ENCODE data around the gene SPON2. TPM values are rescaled to one million over a fixed set of nuclear protein-coding genes. Genes with fewer than 3 reads are reported as not detected.
A peak's percentile ranks its signal among the peaks of the same experiment; 100 is the strongest.

The SPON2 gene
- total and polyA plus RNA-seq, 2 of the 4 experiments (the other 2 are of a cell fraction): 21.1 to 177 TPM

DNA sequence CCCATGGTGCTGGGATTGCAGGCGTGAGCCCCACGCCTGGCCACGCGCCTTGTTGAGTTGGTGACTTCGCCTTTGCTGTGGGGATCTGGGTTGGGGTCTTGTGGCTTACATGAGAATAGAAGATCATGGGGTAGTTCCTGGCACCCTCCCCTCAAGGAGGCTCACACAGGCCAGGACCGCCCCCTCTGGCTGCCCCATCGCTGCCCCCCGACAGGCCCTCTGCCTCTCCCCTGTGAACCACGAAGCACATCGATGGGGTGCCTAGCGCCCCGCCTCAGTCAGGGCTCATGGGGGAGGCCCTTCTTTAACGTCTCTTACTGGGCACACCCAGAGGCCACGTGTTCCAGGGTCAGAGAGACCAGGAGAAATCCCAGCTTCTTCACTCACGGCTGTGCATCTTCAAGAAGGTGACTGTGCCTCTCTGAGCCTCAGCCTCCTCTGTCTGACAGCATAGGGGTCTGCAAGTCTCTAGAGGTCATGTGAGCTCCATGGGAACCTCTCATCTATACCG, 23.6 kb upstream of the SPON2 start:
- Histone ChIP-seq H2AK9ac (replicated peaks; ENCODE audit: low read depth, low read length, poor library complexity) (peak overlapping the region; percentile 31), H3K4me1 (ENCODE audit: control insufficient read depth, insufficient read depth, low read length) (peaks cover 51% of the 10 kb centered on the region), H4K8ac (ENCODE audit: low read depth in 2 of 2, low read length in 2 of 2) (peak overlapping the region in 1 of 2 experiments; percentile 62; a peak in 1 of 4 replicates), H4K5ac (ENCODE audit: low read depth, low read length) (no peak overlapping the region; the same call in 1 of the 2 replicates), H3K36me3 (ENCODE audit: control insufficient read depth, insufficient read depth, low read length) (no peaks in the 10 kb centered on the region; the same call in 1 of the 2 replicates), H3K18ac (ENCODE audit: low read depth, low read length) (no peak overlapping the region; the same call in 1 of the 2 replicates), H2BK120ac (ENCODE audit: low read depth, low read length) (peak overlapping the region; percentile 84), H2BK20ac (ENCODE audit: low read depth, low read length) (peak overlapping the region; percentile 68), H2AFZ (replicated peaks; ENCODE audit: low read length, poor library complexity) (no peak overlapping the region), H3K4ac (ENCODE audit: low read depth, low read length) (peak overlapping the region; percentile 92), H4K20me1 (ENCODE audit: insufficient read depth, low read length) (no peaks in the 10 kb centered on the region), H3K9me3 (ENCODE audit: control insufficient read depth, insufficient read depth, low read length) (no peaks in the 10 kb centered on the region), H3K9ac (ENCODE audit: low read depth, low read length) (no peak overlapping the region), H4K91ac (ENCODE audit: insufficient read depth, low read depth, low read length) (peak overlapping the region; percentile 88), H3K23ac (ENCODE audit: low read depth, low read length) (0 out of 2 replicates have a peak overlapping the region, but pooled peaks have one; percentile 29), H3K9me1 (ENCODE audit: insufficient read depth, low read length) (peaks cover 39% of the 10 kb centered on the region), H3K27ac (ENCODE audit: insufficient read depth, low read length) (no peak overlapping the region), H3K4me3 (ENCODE audit: insufficient read depth, low read depth, low read length) (no peak overlapping the region), H2BK15ac (ENCODE audit: low read depth, low read length) (peak overlapping the region; percentile 83; the same call in 2 of the 3 replicates), H3K79me1 (ENCODE audit: low read depth in 1 of 2, low read length in 2 of 2) (peaks cover 5 to 54% of the 10 kb centered on the region in 2 experiments; a peak in 2 of 4 replicates), H3K27me3 (ENCODE audit: control insufficient read depth, insufficient read depth, low read length) (no peaks in the 10 kb centered on the region), H3K56ac (ENCODE audit: extremely low read depth, insufficient read depth, low read length) (no peak overlapping the region), H3K4me2 (ENCODE audit: low read depth, low read length) (no peak overlapping the region), H2AK5ac (ENCODE audit: low read depth, low read length) (peak overlapping the region; percentile 99), H2BK5ac (ENCODE audit: low read depth, low read length, poor library complexity, severe bottlenecking) (peak overlapping the region; percentile 7), H3K14ac (replicated peaks; ENCODE audit: low read depth, low read length) (0 out of 2 replicates have a peak overlapping the region, but pooled peaks have one; percentile 8)
- BruUV-seq (replicated peaks): no TSS peak
- ChIA-PET POLR2A (ENCODE audit: unreplicated experiment) (interaction anchor here (0.8 kb wide), 1 partner anchor 12 kb away, joined by 3 read pairs; no protein-coding TSS in a partner anchor), CTCF (no interaction called here)
- 98% methylated on average over 11 of the region's 16 CpGs; no CpG with 5 or more reads in 1 of the 2 experiments for WGBS, 2 experiments (ENCODE audit: extremely low coverage in 2 of 2, insufficient read length in 1 of 2)
- DNase-seq (no peak), ATAC-seq (ENCODE audit: low read depth) (no peak)
- TF ChIP-seq RFX5 (IDR thresholded peaks at IDR 0.05; ENCODE audit: low read depth, low read length) (no peak), CEBPB (IDR thresholded peaks at IDR 0.05; ENCODE audit: low read depth, low read length) (no peak), CHD1 (IDR thresholded peaks at IDR 0.05; ENCODE audit: low read depth, low read length) (no peak), MAZ (IDR thresholded peaks at IDR 0.05; ENCODE audit: borderline replicate concordance, low read depth, low read length) (no peak), BHLHE40 (IDR thresholded peaks at IDR 0.05; ENCODE audit: low read depth, low read length) (no peak), MAFK (IDR thresholded peaks at IDR 0.05; ENCODE audit: low read depth, low read length) (no peak), RAD21 (IDR thresholded peaks at IDR 0.05; ENCODE audit: low read length) (no peak), POLR2A (IDR thresholded peaks at IDR 0.05; ENCODE audit: low read depth, low read length) (no peak), NFE2L2 (IDR thresholded peaks at IDR 0.05; ENCODE audit: low read depth, low read length) (no peak), FOS (IDR thresholded peaks at IDR 0.05; ENCODE audit: low read depth, low read length) (no peak), RCOR1 (IDR thresholded peaks at IDR 0.05; ENCODE audit: insufficient replicate concordance, low read length) (no peak), SMC3 (IDR thresholded peaks at IDR 0.05; ENCODE audit: low read depth, low read length) (no peak), MXI1 (IDR thresholded peaks at IDR 0.05; ENCODE audit: borderline replicate concordance, low read depth, low read length) (no peak)
- TF ChIP-seq, protein P1, sequence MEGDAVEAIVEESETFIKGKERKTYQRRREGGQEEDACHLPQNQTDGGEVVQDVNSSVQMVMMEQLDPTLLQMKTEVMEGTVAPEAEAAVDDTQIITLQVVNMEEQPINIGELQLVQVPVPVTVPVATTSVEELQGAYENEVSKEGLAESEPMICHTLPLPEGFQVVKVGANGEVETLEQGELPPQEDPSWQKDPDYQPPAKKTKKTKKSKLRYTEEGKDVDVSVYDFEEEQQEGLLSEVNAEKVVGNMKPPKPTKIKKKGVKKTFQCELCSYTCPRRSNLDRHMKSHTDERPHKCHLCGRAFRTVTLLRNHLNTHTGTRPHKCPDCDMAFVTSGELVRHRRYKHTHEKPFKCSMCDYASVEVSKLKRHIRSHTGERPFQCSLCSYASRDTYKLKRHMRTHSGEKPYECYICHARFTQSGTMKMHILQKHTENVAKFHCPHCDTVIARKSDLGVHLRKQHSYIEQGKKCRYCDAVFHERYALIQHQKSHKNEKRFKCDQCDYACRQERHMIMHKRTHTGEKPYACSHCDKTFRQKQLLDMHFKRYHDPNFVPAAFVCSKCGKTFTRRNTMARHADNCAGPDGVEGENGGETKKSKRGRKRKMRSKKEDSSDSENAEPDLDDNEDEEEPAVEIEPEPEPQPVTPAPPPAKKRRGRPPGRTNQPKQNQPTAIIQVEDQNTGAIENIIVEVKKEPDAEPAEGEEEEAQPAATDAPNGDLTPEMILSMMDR (conservative IDR thresholded peaks at IDR 0.05; ENCODE audit: low read depth, low read length): no peak
- TF ChIP-seq, protein P2, sequence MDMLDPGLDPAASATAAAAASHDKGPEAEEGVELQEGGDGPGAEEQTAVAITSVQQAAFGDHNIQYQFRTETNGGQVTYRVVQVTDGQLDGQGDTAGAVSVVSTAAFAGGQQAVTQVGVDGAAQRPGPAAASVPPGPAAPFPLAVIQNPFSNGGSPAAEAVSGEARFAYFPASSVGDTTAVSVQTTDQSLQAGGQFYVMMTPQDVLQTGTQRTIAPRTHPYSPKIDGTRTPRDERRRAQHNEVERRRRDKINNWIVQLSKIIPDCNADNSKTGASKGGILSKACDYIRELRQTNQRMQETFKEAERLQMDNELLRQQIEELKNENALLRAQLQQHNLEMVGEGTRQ (IDR thresholded peaks at IDR 0.05; ENCODE audit: low read depth, low read length): no peak
- TF ChIP-seq, protein P3, sequence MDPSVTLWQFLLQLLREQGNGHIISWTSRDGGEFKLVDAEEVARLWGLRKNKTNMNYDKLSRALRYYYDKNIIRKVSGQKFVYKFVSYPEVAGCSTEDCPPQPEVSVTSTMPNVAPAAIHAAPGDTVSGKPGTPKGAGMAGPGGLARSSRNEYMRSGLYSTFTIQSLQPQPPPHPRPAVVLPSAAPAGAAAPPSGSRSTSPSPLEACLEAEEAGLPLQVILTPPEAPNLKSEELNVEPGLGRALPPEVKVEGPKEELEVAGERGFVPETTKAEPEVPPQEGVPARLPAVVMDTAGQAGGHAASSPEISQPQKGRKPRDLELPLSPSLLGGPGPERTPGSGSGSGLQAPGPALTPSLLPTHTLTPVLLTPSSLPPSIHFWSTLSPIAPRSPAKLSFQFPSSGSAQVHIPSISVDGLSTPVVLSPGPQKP (IDR thresholded peaks at IDR 0.05; ENCODE audit: borderline replicate concordance, low read depth, low read length): no peak
- intact Hi-C loops (cut with micrococcal nuclease): no loop called here
- in situ Hi-C loops (cut with MboI; ENCODE audit: low sequenced_read_pairs): no loop called here
- dilution Hi-C loops (cut with HindIII; ENCODE audit: low sequenced_read_pairs, unreplicated experiment): no loop called here

Measured in IMR-90 (cell line).